Measurements from ENCODE around the gene ANKRD52.

DNA sequence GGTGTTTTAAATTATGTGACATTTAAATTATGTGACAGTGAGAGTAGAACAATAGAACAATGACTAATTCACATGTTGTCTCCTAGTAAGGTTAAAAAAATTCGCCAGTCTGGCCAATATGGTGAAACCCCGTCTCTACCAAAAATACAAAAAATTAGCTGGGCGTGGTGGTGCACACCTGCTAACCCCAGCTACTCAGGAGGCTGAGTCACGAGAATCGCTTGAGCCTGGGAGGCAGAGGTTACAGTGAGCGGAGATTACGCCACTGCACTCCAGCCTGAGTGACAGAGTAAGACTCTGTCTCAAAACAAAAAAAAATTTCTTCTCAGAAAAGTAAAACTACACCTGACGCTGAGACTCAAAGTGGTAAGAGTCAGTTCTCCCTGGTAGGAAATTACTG is 39.2 kb upstream of the ANKRD52 start:
- TF ChIP-seq, protein P1, sequence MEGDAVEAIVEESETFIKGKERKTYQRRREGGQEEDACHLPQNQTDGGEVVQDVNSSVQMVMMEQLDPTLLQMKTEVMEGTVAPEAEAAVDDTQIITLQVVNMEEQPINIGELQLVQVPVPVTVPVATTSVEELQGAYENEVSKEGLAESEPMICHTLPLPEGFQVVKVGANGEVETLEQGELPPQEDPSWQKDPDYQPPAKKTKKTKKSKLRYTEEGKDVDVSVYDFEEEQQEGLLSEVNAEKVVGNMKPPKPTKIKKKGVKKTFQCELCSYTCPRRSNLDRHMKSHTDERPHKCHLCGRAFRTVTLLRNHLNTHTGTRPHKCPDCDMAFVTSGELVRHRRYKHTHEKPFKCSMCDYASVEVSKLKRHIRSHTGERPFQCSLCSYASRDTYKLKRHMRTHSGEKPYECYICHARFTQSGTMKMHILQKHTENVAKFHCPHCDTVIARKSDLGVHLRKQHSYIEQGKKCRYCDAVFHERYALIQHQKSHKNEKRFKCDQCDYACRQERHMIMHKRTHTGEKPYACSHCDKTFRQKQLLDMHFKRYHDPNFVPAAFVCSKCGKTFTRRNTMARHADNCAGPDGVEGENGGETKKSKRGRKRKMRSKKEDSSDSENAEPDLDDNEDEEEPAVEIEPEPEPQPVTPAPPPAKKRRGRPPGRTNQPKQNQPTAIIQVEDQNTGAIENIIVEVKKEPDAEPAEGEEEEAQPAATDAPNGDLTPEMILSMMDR (IDR thresholded peaks at IDR 0.05; ENCODE audit: insufficient read depth, low read length, poor library complexity, severe bottlenecking): no peak
- TF ChIP-seq EZH2phosphoT487 (conservative IDR thresholded peaks at IDR 0.05; ENCODE audit: low read length): no peak

Data from SU-DHL-6 (cell line).